HEK293 (cell line): ENCODE data around the gene PCDH9.

Source experiments
- ZBTB7A ChIP-seq: fragments of 450-650 bp; formaldehyde crosslinking; IDR thresholded peaks from 2 replicates; pipeline ENCODE4 v1.5.1; 2016; ENCODE audit warnings: low read depth, missing biosample characterization, missing genetic modification characterization
- ZNF18 ChIP-seq: fragments of 450-650 bp; formaldehyde crosslinking; IDR thresholded peaks from 2 replicates; pipeline ENCODE4 v1.5.1; 2016; ENCODE audit warnings: missing biosample characterization, missing genetic modification characterization
- ZNF501 ChIP-seq: fragments of 450-650 bp; formaldehyde crosslinking; IDR thresholded peaks from 2 replicates; pipeline ENCODE4 v1.5.1; 2016; ENCODE audit warnings: missing biosample characterization, missing genetic modification characterization
- ZNF585B ChIP-seq: fragments of 450-650 bp; formaldehyde crosslinking; IDR thresholded peaks from 2 replicates; pipeline ENCODE4 v1.5.1; 2016; ENCODE audit warnings: missing biosample characterization, missing genetic modification characterization

GRCh38 chr13:67045357-67045756, 184.8 kb downstream of the PCDH9 start:
- TF ChIP-seq ZNF585B (tag by site-specific recombination), result no peak
- no peak for TF ChIP-seq ZNF18 (tag by site-specific recombination)
- TF ChIP-seq ZNF501 (tag by site-specific recombination), result no peak
- TF ChIP-seq ZBTB7A, result no peak
